Smooth muscle cell (in vitro differentiated cells): ENCODE data around the gene MDC1. TPM values are rescaled to one million over a fixed set of nuclear protein-coding genes. Genes with fewer than 3 reads are reported as not detected.
"Not testable (repeated sequence)": the region's sequence is repeated elsewhere in the genome, so short reads cannot be mapped to it uniquely, and the experiment has no call there.

ENCODE experiments used
- DNase-seq: peaks from one replicate; lab custom pipeline; 2025; ENCODE audit not compliant: unreplicated experiment; lab: John Stamatoyannopoulos, UW
- H2AFZ ChIP-seq: fragments of 200-600 bp; sonication (generic); 2 replicates; pipeline ENCODE4 v1.6.0; 2016; ENCODE audit warnings: antibody characterized with exemption, low read depth, mild to moderate bottlenecking
- H3F3A ChIP-seq: fragments of 200-600 bp; sonication (generic); 2 replicates; pipeline ENCODE4 v1.6.0; 2017; ENCODE audit warnings: antibody characterized with exemption, low read depth
- H3K27ac ChIP-seq: fragments of 200-600 bp; sonication (generic); 2 replicates; pipeline ENCODE4 v1.5.1; 2016; ENCODE audit warnings: low read depth, mild to moderate bottlenecking
- H3K27me3 ChIP-seq: fragments of 200-600 bp; sonication (generic); 2 replicates; pipeline ENCODE4 v1.6.1; 2016; ENCODE audit warnings: low read depth, mild to moderate bottlenecking
- H3K36me3 ChIP-seq: fragments of 200-600 bp; sonication (generic); 2 replicates; pipeline ENCODE4 v1.5.1; 2016; ENCODE audit warnings: low read depth
- H3K4me1 ChIP-seq: fragments of 200-600 bp; sonication (generic); 2 replicates; pipeline ENCODE4 v1.5.1; 2016; ENCODE audit warnings: low read depth
- H3K4me2 ChIP-seq: fragments of 200-600 bp; sonication (generic); 2 replicates; pipeline ENCODE4 v1.6.0; 2016; ENCODE audit warnings: mild to moderate bottlenecking
- H3K4me3 ChIP-seq: fragments of 200-600 bp; sonication (generic); 2 replicates; pipeline ENCODE4 v1.5.1; 2016; ENCODE audit warnings: mild to moderate bottlenecking
- H3K79me2 ChIP-seq: fragments of 200-600 bp; sonication (generic); 2 replicates; pipeline ENCODE4 v1.6.0; 2016; ENCODE audit warnings: low read depth, mild to moderate bottlenecking
- H3K9ac ChIP-seq: fragments of 200-600 bp; sonication (generic); 2 replicates; pipeline ENCODE4 v1.6.0; 2016; ENCODE audit warnings: low read depth
- H3K9me3 ChIP-seq: fragments of 200-600 bp; sonication (generic); replicated peaks from 2 replicates; pipeline ENCODE4 v1.5.1; 2016; ENCODE audit warnings: low read depth
- H4K20me1 ChIP-seq: fragments of 200-600 bp; sonication (generic); 2 replicates; pipeline ENCODE4 v1.6.0; 2016; ENCODE audit warnings: low read depth
- CTCF ChIP-seq: fragments of 200-600 bp; sonication (generic); IDR thresholded peaks from 2 replicates; pipeline ENCODE4 v1.5.1; 2017; ENCODE audit warnings: borderline replicate concordance, mild to moderate bottlenecking, antibody characterized with exemption; ENCODE audit not compliant: insufficient read depth, poor library complexity, severe bottlenecking
- WGBS: methylation state at CpG from one replicate; pipeline ENCODE4 v1.1.7; 2016; ENCODE audit warnings: low lambda C conversion rate; 5-methylcytosine and 5-hydroxymethylcytosine counted together
- polyA plus RNA-seq: library from polyadenylated mRNA; unstranded; fragments of >200 nt; fragmentation: Nextera tagmentation; extraction: Ambion mirVana; gene quantifications from 2 replicates; pipeline ENCODE4 v1.2.1, GENCODE V29; 2016
- total RNA-seq: library from RNA; depleted of rRNA; stranded (reverse); fragments of >200 nt; gene quantifications from 2 replicates; pipeline ENCODE4 v1.2.3, GENCODE V29; 2014

Gene MDC1
- total and polyA plus RNA-seq, 2 experiments from 2014 or later = 7.0 to 17.1 TPM

GRCh38 chr6:30723843-30724741 is 7.0 kb upstream of the MDC1 start:
- H3K36me3 ChIP-seq, H2AFZ ChIP-seq, H3K9ac ChIP-seq, H3K9me3 ChIP-seq, DNase-seq, H3K4me3 ChIP-seq, H3K27me3 ChIP-seq: not testable (repeated sequence)
- peaks cover 23% of the 10 kb centered on the region for H3K4me1 ChIP-seq
- H3K27ac ChIP-seq = peak overlapping the region; percentile 41
- peaks cover 59% of the 10 kb centered on the region for H4K20me1 ChIP-seq
- TF ChIP-seq CTCF = peak; percentile 9
- 89% methylated on average over 29 of the region's 29 CpGs for WGBS
- peak overlapping the region; percentile 65 for H3K4me2 ChIP-seq
- peaks cover 46% of the 10 kb centered on the region for H3K79me2 ChIP-seq
- peaks cover 61% of the 10 kb centered on the region for H3F3A ChIP-seq

- not testable (repeated sequence) for H3K9me3 ChIP-seq, H3K27me3 ChIP-seq, H2AFZ ChIP-seq, H3K9ac ChIP-seq, H3K36me3 ChIP-seq, DNase-seq
- H3K4me3 ChIP-seq = peak overlapping the region; percentile 83
- H3K27ac ChIP-seq = peak overlapping the region; percentile 41
- H3F3A ChIP-seq = peaks cover 63% of the 10 kb centered on the region
- H3K4me2 ChIP-seq = peak overlapping the region; percentile 84
- peaks cover 59% of the 10 kb centered on the region for H4K20me1 ChIP-seq
- WGBS = 86% methylated on average over 16 of the region's 16 CpGs
- H3K79me2 ChIP-seq = peaks cover 54% of the 10 kb centered on the region
- H3K4me1 ChIP-seq = peaks cover 27% of the 10 kb centered on the region
Observed at GRCh38 chr6:30723159-30723842, 6.2 kb upstream of the MDC1 start.

GRCh38 chr6:30722280-30723112 is 5.4 kb upstream of the MDC1 start:
- Histone ChIP-seq H3K27ac (peak overlapping the region; percentile 89), H3K36me3 (no peaks in the 10 kb centered on the region), H3K4me1 (peaks cover 27% of the 10 kb centered on the region), H2AFZ (no peak overlapping the region), H3K79me2 (peaks cover 58% of the 10 kb centered on the region), H3K4me2 (peak overlapping the region; percentile 84), H3F3A (peaks cover 58% of the 10 kb centered on the region), H3K9ac (peak overlapping the region; percentile 92), H3K4me3 (peak overlapping the region; percentile 83), H4K20me1 (peaks cover 59% of the 10 kb centered on the region), H3K9me3 (no peaks in the 10 kb centered on the region), H3K27me3 (no peaks in the 10 kb centered on the region)
- peak; percentile 97 for TF ChIP-seq CTCF
- peak; percentile 72 for DNase-seq
- 14% methylated on average over 27 of the region's 27 CpGs for WGBS

GRCh38 chr6:30722025-30722279 is 4.9 kb upstream of the MDC1 start:
- H3K36me3 ChIP-seq, H3K27me3 ChIP-seq, H2AFZ ChIP-seq, DNase-seq, H3K9me3 ChIP-seq: not testable (repeated sequence)
- Histone ChIP-seq H3K4me1 (peaks cover 27% of the 10 kb centered on the region), H3F3A (peaks cover 53% of the 10 kb centered on the region), H3K9ac (peak overlapping the region; percentile 92), H4K20me1 (peaks cover 57% of the 10 kb centered on the region), H3K4me3 (peak overlapping the region; percentile 83), H3K79me2 (peaks cover 58% of the 10 kb centered on the region), H3K27ac (peak overlapping the region; percentile 89), H3K4me2 (peak overlapping the region; percentile 84)
- 1% methylated on average over 10 of the region's 10 CpGs for WGBS
